ENCODE results near the gene ZC3H14.

- TF ChIP-seq CTCF (IDR thresholded peaks at IDR 0.05), result no peak
- no peak for TF ChIP-seq POLR2A (IDR thresholded peaks at IDR 0.05)
- no peak for TF ChIP-seq EP300 (IDR thresholded peaks at IDR 0.05)
Measured at GRCh38 chr14:88535813-88536212, 27.0 kb upstream of the ZC3H14 start.

Data from tibial nerve (tissue), 4 donors.